SK-N-SH treated with all-trans-retinoic acid at 6 μM for 48 hours (cell line): ENCODE measurements around the gene MOXD1.
"Not testable (repeated sequence)": the region's sequence is repeated elsewhere in the genome, so short reads cannot be mapped to it uniquely, and the experiment has no call there.

Experiments
- ARNTL ChIP-seq: fragments of 450-650 bp; formaldehyde crosslinking; IDR thresholded peaks from 2 replicates; pipeline ENCODE4 v1.5.0; 2020; ENCODE audit warnings: low read depth, mild to moderate bottlenecking, moderate library complexity, borderline replicate concordance
- BACH2 ChIP-seq: fragments of 250-450 bp; sonication (Bioruptor Pico); IDR thresholded peaks from 2 replicates; pipeline ENCODE4 v1.9.0; 2021; ENCODE audit warnings: mild to moderate bottlenecking, borderline replicate concordance
- CSDC2 ChIP-seq: fragments of 250-450 bp; sonication (Bioruptor Pico); IDR thresholded peaks from 2 replicates; pipeline ENCODE4 v1.5.0; 2020; ENCODE audit warnings: mild to moderate bottlenecking, moderate library complexity
- GLIS3 ChIP-seq: fragments of 250-450 bp; sonication (Bioruptor Pico); IDR thresholded peaks from 2 replicates; pipeline ENCODE4 v1.5.0; 2020; ENCODE audit warnings: mild to moderate bottlenecking, moderate library complexity
- ZNF565 ChIP-seq: fragments of 450-650 bp; formaldehyde crosslinking; conservative IDR thresholded peaks from 2 replicates; pipeline ENCODE4 v1.5.0; 2020; ENCODE audit warnings: low read depth, mild to moderate bottlenecking, moderate library complexity
- TF ChIP-seq, protein P1 (sequence below): fragments of 250-450 bp; sonication (Bioruptor Pico); IDR thresholded peaks from 2 replicates; pipeline ENCODE4 v1.5.1; 2020; ENCODE audit warnings: low read depth, mild to moderate bottlenecking, moderate library complexity
- TF ChIP-seq, protein P2 (sequence below): fragments of 250-450 bp; sonication (Bioruptor Pico); IDR thresholded peaks from 2 replicates; pipeline ENCODE4 v1.5.1; 2021; ENCODE audit warnings: mild to moderate bottlenecking, moderate library complexity
- TF ChIP-seq, protein P3 (sequence below): fragments of 250-450 bp; sonication (Bioruptor Pico); IDR thresholded peaks from 2 replicates; pipeline ENCODE4 v1.5.0; 2020; ENCODE audit warnings: mild to moderate bottlenecking, moderate library complexity

DNA sequence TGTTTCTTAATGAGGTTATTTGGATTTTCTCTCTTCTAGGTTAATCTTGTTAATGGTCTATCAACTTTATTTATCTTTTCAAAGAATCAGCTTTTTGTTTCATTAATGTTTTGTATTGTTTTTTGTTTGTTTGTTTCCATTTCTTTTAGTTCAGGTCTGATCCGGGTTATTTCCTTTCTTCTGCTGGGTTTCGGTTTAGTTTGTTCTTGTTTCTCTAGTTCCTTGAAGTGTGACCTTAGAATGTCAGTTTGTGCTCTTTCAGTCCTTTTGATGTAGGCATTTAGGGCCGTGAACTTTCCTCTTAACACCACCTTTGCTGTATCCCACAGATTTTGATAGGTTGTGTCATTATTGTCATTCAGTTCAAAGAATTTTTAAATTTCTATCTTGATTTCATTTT is 49.3 kb downstream of the MOXD1 start:
- TF ChIP-seq BACH2 (CRISPR knock-in tag); CSDC2; GLIS3; ARNTL (CRISPR knock-in tag); ZNF565 (CRISPR knock-in tag): not testable (repeated sequence)
- TF ChIP-seq, protein P1, sequence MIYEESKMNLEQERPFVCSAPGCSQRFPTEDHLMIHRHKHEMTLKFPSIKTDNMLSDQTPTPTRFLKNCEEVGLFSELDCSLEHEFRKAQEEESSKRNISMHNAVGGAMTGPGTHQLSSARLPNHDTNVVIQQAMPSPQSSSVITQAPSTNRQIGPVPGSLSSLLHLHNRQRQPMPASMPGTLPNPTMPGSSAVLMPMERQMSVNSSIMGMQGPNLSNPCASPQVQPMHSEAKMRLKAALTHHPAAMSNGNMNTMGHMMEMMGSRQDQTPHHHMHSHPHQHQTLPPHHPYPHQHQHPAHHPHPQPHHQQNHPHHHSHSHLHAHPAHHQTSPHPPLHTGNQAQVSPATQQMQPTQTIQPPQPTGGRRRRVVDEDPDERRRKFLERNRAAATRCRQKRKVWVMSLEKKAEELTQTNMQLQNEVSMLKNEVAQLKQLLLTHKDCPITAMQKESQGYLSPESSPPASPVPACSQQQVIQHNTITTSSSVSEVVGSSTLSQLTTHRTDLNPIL = not testable (repeated sequence)
- TF ChIP-seq, protein P2, sequence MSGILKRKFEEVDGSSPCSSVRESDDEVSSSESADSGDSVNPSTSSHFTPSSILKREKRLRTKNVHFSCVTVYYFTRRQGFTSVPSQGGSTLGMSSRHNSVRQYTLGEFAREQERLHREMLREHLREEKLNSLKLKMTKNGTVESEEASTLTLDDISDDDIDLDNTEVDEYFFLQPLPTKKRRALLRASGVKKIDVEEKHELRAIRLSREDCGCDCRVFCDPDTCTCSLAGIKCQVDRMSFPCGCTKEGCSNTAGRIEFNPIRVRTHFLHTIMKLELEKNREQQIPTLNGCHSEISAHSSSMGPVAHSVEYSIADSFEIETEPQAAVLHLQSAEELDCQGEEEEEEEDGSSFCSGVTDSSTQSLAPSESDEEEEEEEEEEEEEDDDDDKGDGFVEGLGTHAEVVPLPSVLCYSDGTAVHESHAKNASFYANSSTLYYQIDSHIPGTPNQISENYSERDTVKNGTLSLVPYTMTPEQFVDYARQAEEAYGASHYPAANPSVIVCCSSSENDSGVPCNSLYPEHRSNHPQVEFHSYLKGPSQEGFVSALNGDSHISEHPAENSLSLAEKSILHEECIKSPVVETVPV (CRISPR knock-in tag) = not testable (repeated sequence)
- TF ChIP-seq, protein P3, sequence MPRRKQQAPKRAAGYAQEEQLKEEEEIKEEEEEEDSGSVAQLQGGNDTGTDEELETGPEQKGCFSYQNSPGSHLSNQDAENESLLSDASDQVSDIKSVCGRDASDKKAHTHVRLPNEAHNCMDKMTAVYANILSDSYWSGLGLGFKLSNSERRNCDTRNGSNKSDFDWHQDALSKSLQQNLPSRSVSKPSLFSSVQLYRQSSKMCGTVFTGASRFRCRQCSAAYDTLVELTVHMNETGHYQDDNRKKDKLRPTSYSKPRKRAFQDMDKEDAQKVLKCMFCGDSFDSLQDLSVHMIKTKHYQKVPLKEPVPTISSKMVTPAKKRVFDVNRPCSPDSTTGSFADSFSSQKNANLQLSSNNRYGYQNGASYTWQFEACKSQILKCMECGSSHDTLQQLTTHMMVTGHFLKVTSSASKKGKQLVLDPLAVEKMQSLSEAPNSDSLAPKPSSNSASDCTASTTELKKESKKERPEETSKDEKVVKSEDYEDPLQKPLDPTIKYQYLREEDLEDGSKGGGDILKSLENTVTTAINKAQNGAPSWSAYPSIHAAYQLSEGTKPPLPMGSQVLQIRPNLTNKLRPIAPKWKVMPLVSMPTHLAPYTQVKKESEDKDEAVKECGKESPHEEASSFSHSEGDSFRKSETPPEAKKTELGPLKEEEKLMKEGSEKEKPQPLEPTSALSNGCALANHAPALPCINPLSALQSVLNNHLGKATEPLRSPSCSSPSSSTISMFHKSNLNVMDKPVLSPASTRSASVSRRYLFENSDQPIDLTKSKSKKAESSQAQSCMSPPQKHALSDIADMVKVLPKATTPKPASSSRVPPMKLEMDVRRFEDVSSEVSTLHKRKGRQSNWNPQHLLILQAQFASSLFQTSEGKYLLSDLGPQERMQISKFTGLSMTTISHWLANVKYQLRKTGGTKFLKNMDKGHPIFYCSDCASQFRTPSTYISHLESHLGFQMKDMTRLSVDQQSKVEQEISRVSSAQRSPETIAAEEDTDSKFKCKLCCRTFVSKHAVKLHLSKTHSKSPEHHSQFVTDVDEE (CRISPR knock-in tag) = not testable (repeated sequence)
